H1 (cell line): ENCODE measurements around the gene SUCLG2. TPM values are rescaled to one million over a fixed set of nuclear protein-coding genes. Genes with fewer than 3 reads are reported as not detected.

Source experiments
- CTCF ChIA-PET: fragments of 300-600 bp; sonication (Branson Sonifier 250); formaldehyde crosslinking; loops from one replicate; lab custom pipeline; 2021; ENCODE audit not compliant: partially characterized antibody; lab: Charles Lee
- POLR2A ChIA-PET: fragments of 300-600 bp; sonication (Branson Sonifier 250); formaldehyde crosslinking; loops from one replicate; lab custom pipeline; 2021; ENCODE audit warnings: inconsistent platforms; ENCODE audit not compliant: partially characterized antibody; lab: Charles Lee
- DNase-seq, 2 experiments: peaks; one replicate each; pipeline versions ENCODE4 v3.0.0 to v3.0.0-alpha.2; 2010 to 2022; ENCODE audit warnings: low spot score in 2 of 2, low read depth in 1 of 2, mixed read lengths in 1 of 2
- FAIRE-seq: peaks from 2 replicates; lab custom pipeline; 2011; peaks lifted over from hg19 to GRCh38; lab: Jason Lieb, UNC
- H2AFZ ChIP-seq: 2 replicates; pipeline ENCODE4 v1.8.1; 2012; ENCODE audit warnings: low read length, inconsistent platforms
- H2AK5ac ChIP-seq: 2 replicates; pipeline ENCODE4 v1.6.1; 2013; ENCODE audit warnings: low read depth, low read length
- H2BK120ac ChIP-seq: replicated peaks from 2 replicates; pipeline ENCODE3; 2013; ENCODE audit warnings: low read depth, low read length, inconsistent platforms
- H2BK12ac ChIP-seq: 2 replicates; pipeline ENCODE4 v1.6.1; 2013; ENCODE audit warnings: low read depth, low read length
- H2BK15ac ChIP-seq: 2 replicates; pipeline ENCODE4 v1.6.1; 2013; ENCODE audit warnings: low read length
- H2BK20ac ChIP-seq: 2 replicates; pipeline ENCODE4 v1.6.1; 2013; ENCODE audit warnings: low read length
- H2BK5ac ChIP-seq: 2 replicates; pipeline ENCODE4 v1.6.1; 2013; ENCODE audit warnings: low read depth, low read length
- H3K14ac ChIP-seq: 2 replicates; pipeline ENCODE4 v1.6.1; 2013; ENCODE audit warnings: inconsistent platforms; ENCODE audit not compliant: insufficient read length
- H3K18ac ChIP-seq: 2 replicates; pipeline ENCODE4 v1.6.1; 2013; ENCODE audit warnings: low read length; ENCODE audit errors: extremely low read depth
- H3K23ac ChIP-seq: 2 replicates; pipeline ENCODE4 v1.6.1; 2013; ENCODE audit warnings: inconsistent platforms; ENCODE audit not compliant: insufficient read length
- H3K23me2 ChIP-seq: 2 replicates; pipeline ENCODE4 v1.6.1; 2013; ENCODE audit warnings: low read depth, low read length
- H3K27ac ChIP-seq: 2 replicates; pipeline ENCODE4 v1.6.1; 2011; ENCODE audit warnings: low read depth, low read length, inconsistent platforms
- H3K27me3 ChIP-seq, 4 experiments: replicated peaks in 1 of 4; 1 replicate in 1 of 4; 2 replicates in 3 of 4; pipeline versions ENCODE4 v1.6.1 to v1.8.1; 2011 to 2013; ENCODE audit warnings: low read length in 3 of 4, mild to moderate bottlenecking in 3 of 4, inconsistent platforms in 2 of 4, mixed read lengths in 2 of 4, moderate library complexity in 1 of 4; ENCODE audit not compliant: control insufficient read depth in 3 of 4, insufficient read depth in 3 of 4; ENCODE audit errors: extremely low read depth in 1 of 4
- H3K36me3 ChIP-seq, 4 experiments: 2 replicates each; pipeline versions ENCODE4 v1.6.1 to v1.8.1; 2011 to 2013; ENCODE audit warnings: mild to moderate bottlenecking in 4 of 4, low read length in 3 of 4, moderate library complexity in 2 of 4, control low read depth in 1 of 4, inconsistent platforms in 1 of 4; ENCODE audit not compliant: insufficient read depth in 4 of 4, control insufficient read depth in 2 of 4
- H3K4ac ChIP-seq: replicated peaks from 2 replicates; pipeline ENCODE3; 2013; ENCODE audit warnings: low read length, low read depth, mixed read lengths, inconsistent platforms; ENCODE audit not compliant: insufficient read length
- H3K4me1 ChIP-seq, 4 experiments: replicated peaks in 1 of 4; 1 replicate in 1 of 4; 2 replicates in 3 of 4; pipeline versions ENCODE4 v1.6.1 to v1.8.1; 2011 to 2013; ENCODE audit warnings: low read length in 3 of 4, inconsistent platforms in 2 of 4, mixed read lengths in 1 of 4; ENCODE audit not compliant: insufficient read depth in 4 of 4, control insufficient read depth in 3 of 4
- H3K4me2 ChIP-seq, 2 experiments: 2 replicates each; pipeline versions ENCODE4 v1.6.1 to v1.8.1; 2011 to 2013; ENCODE audit warnings: low read depth in 2 of 2, low read length in 2 of 2, control low read depth in 1 of 2, inconsistent platforms in 1 of 2, mild to moderate bottlenecking in 1 of 2; ENCODE audit not compliant: insufficient read depth in 1 of 2
- H3K4me3 ChIP-seq, 4 experiments: fragments of 200-600, 300-600 bp in 1 of 4; sonication (generic), shearing (Covaris generic), sonication (Bioruptor Twin) in 1 of 4; 2 replicates each; pipeline versions ENCODE4 v1.5.1 to v1.8.1; 2011 to 2016; ENCODE audit warnings: low read length in 4 of 4, low read depth in 3 of 4, control low read depth in 2 of 4, inconsistent platforms in 2 of 4, mild to moderate bottlenecking in 2 of 4, mixed read lengths in 1 of 4, moderate library complexity in 1 of 4; ENCODE audit not compliant: insufficient read depth in 2 of 4; ENCODE audit errors: extremely low read depth in 1 of 4
- H3K56ac ChIP-seq: replicated peaks from 2 replicates; pipeline ENCODE3; 2013; ENCODE audit warnings: low read depth, mild to moderate bottlenecking, mixed read lengths, low read length, inconsistent platforms; ENCODE audit not compliant: insufficient read length
- H3K79me1 ChIP-seq: 2 replicates; pipeline ENCODE4 v1.6.1; 2013; ENCODE audit warnings: low read depth, low read length, control low read depth
- H3K79me2 ChIP-seq, 2 experiments: 2 replicates each; pipeline versions ENCODE4 v1.6.1 to v1.8.1; 2012 to 2013; ENCODE audit warnings: low read length in 2 of 2, mild to moderate bottlenecking in 2 of 2, inconsistent platforms in 1 of 2; ENCODE audit not compliant: insufficient read depth in 2 of 2, control insufficient read depth in 1 of 2
- H3K9ac ChIP-seq, 4 experiments: replicated peaks in 1 of 4; 1 replicate in 1 of 4; 2 replicates in 3 of 4; pipeline versions ENCODE4 v1.6.1 to v1.8.1; 2011 to 2013; ENCODE audit warnings: low read depth in 3 of 4, low read length in 3 of 4, control low read depth in 2 of 4, mild to moderate bottlenecking in 2 of 4, moderate library complexity in 2 of 4, inconsistent platforms in 1 of 4; ENCODE audit errors: extremely low read depth in 1 of 4
- H3K9me3 ChIP-seq, 2 experiments: 2 replicates each; pipeline versions ENCODE4 v1.6.1 to v1.8.1; 2012 to 2013; ENCODE audit warnings: mild to moderate bottlenecking in 2 of 2, moderate library complexity in 2 of 2, control low read depth in 1 of 2, inconsistent platforms in 1 of 2, low read depth in 1 of 2, low read length in 1 of 2, mixed read lengths in 1 of 2; ENCODE audit not compliant: insufficient read depth in 2 of 2
- H4K20me1 ChIP-seq, 2 experiments: replicated peaks in 1 of 2; 2 replicates each; pipeline versions ENCODE3 to v1.8.1; 2011 to 2013; ENCODE audit warnings: inconsistent platforms in 2 of 2, low read length in 2 of 2, mild to moderate bottlenecking in 1 of 2; ENCODE audit not compliant: insufficient read depth in 2 of 2, control insufficient read depth in 1 of 2
- H4K5ac ChIP-seq: 2 replicates; pipeline ENCODE4 v1.6.1; 2013; ENCODE audit warnings: low read length, low read depth, mixed read lengths, inconsistent platforms; ENCODE audit not compliant: insufficient read length
- H4K8ac ChIP-seq: 2 replicates; pipeline ENCODE4 v1.8.0; 2013; ENCODE audit warnings: mild to moderate bottlenecking, moderate library complexity, low read length, inconsistent platforms; ENCODE audit not compliant: insufficient read depth; ENCODE audit errors: extremely low read depth
- H4K91ac ChIP-seq: replicated peaks from 2 replicates; pipeline ENCODE3; 2013; ENCODE audit warnings: low read length, mixed read lengths, inconsistent platforms; ENCODE audit not compliant: insufficient read length
- ASH2L ChIP-seq: fragments of 200-600, 300-600 bp; sonication (generic); IDR thresholded peaks from one replicate; pipeline ENCODE4 v1.7.1; 2017; ENCODE audit warnings: low read length
- BACH1 ChIP-seq: IDR thresholded peaks from 2 replicates; pipeline ENCODE4 v1.6.1; 2012; ENCODE audit warnings: low read length, improper control_type of control experiment
- BRCA1 ChIP-seq: IDR thresholded peaks from 2 replicates; pipeline ENCODE4 v1.6.1; 2012; ENCODE audit warnings: low read depth, low read length, improper control_type of control experiment
- CBX5 ChIP-seq: fragments of 300-800, 300-1000 bp; sonication (generic); IDR thresholded peaks from 2 replicates; pipeline ENCODE4 v1.7.1; 2016; ENCODE audit warnings: antibody characterized with exemption, low read length, low read depth
- CTBP2 ChIP-seq: IDR thresholded peaks from 2 replicates; pipeline ENCODE4 v1.7.0; 2011; ENCODE audit warnings: borderline replicate concordance, mild to moderate bottlenecking, moderate library complexity, mixed read lengths, low read length; ENCODE audit not compliant: insufficient read depth, insufficient read length
- HDAC2 ChIP-seq, 2 experiments: fragments of 300-600 bp in 1 of 2; sonication (generic) in 1 of 2; IDR thresholded peaks; 2 replicates each; pipeline ENCODE4 v1.6.1; 2011 to 2012; ENCODE audit warnings: low read depth in 2 of 2, low read length in 2 of 2, mild to moderate bottlenecking in 2 of 2, moderate library complexity in 2 of 2, borderline replicate concordance in 1 of 2, inconsistent platforms in 1 of 2
- JUN ChIP-seq: IDR thresholded peaks from 2 replicates; pipeline ENCODE4 v1.6.1; 2011; ENCODE audit warnings: low read depth, mild to moderate bottlenecking, improper control_type of control experiment, low read length
- KDM4A ChIP-seq: IDR thresholded peaks from one replicate; pipeline ENCODE4 v1.7.1; 2012; ENCODE audit warnings: low read depth, mild to moderate bottlenecking, moderate library complexity, low read length, inconsistent platforms; ENCODE audit not compliant: severe bottlenecking
- MAFK ChIP-seq: IDR thresholded peaks from 2 replicates; pipeline ENCODE4 v1.6.1; 2012; ENCODE audit warnings: low read depth, mild to moderate bottlenecking, improper control_type of control experiment, low read length
- PHF8 ChIP-seq: fragments of 200-600 bp; sonication (generic); conservative IDR thresholded peaks from 2 replicates; pipeline ENCODE4 v1.7.1; 2012; ENCODE audit warnings: low read depth, mild to moderate bottlenecking, inconsistent platforms, low read length, moderate library complexity
- SUZ12 ChIP-seq: fragments of 200-600 bp; sonication (generic); IDR thresholded peaks from 2 replicates; pipeline ENCODE4 v1.6.1; 2012; ENCODE audit warnings: mild to moderate bottlenecking, inconsistent platforms, low read length, moderate library complexity, mixed read lengths
- TAF7 ChIP-seq: optimal IDR thresholded peaks from 2 replicates; pipeline ENCODE3; 2011; ENCODE audit warnings: low read depth, mild to moderate bottlenecking, inconsistent platforms, low read length, moderate library complexity, borderline replicate concordance
- TBP ChIP-seq: IDR thresholded peaks from 2 replicates; pipeline ENCODE4 v1.6.1; 2011; ENCODE audit warnings: low read depth, low read length, improper control_type of control experiment
- TCF12 ChIP-seq: IDR thresholded peaks from 2 replicates; pipeline ENCODE4 v1.6.1; 2011; ENCODE audit warnings: low read depth, mild to moderate bottlenecking, low read length
- ZNF274 ChIP-seq: IDR thresholded peaks from 2 replicates; pipeline ENCODE4 v1.7.0; 2012; ENCODE audit warnings: low read length, borderline replicate concordance; ENCODE audit errors: extremely low read depth
- WGBS, 2 experiments: shearing (Covaris generic) in 1 of 2; methylation state at CpG; one replicate each; pipeline versions ENCODE4 v1.1.6 to v1.1.7; 2013 to 2015; ENCODE audit warnings: low lambda C conversion rate in 2 of 2, mixed read lengths in 2 of 2, inconsistent platforms in 1 of 2, low coverage in 1 of 2, missing lambda C conversion rate in 1 of 2; ENCODE audit not compliant: insufficient replicate concordance in 2 of 2, insufficient coverage in 1 of 2, insufficient read length in 1 of 2; ENCODE audit errors: extremely low coverage in 1 of 2, missing lambda C conversion rate in 1 of 2; 5-methylcytosine and 5-hydroxymethylcytosine counted together
- polyA plus RNA-seq, 7 experiments: library from polyadenylated mRNA; depleted of rRNA in 3 of 7; stranded (reverse) in 5 of 7; unstranded in 2 of 7; fragments of >200 nt in 5 of 7; fragments of 200-250 nt in 2 of 7; gene quantifications; 1 replicate in 5 of 7; 2 replicates in 1 of 7; 4 replicates in 1 of 7; pipeline versions ENCODE4 v1.2.1 to v1.2.3, GENCODE V29; 2011 to 2013; ENCODE audit warnings: missing spikeins in 2 of 7, mixed read lengths in 2 of 7
- total RNA-seq: library from RNA; stranded (reverse); fragmentation: NEBNext Ultra II Directional; extraction: Animal tissue kit (Norgen Biotek cat#: 25700); gene quantifications from 2 replicates; pipeline ENCODE4 v1.2.1, GENCODE V29; 2021

Gene SUCLG2
- total and polyA plus RNA-seq, 2 of the 8 experiments (the other 6 are each of a cell fraction or from before 2014, with no cell fraction given), result 12.9 to 46.2 TPM

DNA sequence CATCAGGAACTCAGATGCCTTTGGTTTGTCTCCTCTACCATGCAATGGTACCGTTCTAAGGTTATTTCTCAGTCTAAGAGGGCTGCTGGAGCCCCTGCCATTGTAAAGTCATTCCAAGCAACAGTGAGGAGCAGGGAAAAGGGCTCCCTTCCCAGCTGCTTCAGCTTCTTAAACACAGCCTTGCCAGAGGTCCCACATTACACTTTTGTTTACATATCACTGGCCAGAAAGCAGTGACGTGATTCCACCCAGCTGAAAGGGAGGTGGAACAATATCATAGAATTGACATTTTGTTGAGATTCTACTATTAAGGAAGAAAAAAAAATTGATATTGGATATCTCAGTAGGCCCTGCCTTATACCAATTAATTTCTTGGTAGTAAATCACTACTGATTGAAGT lies 194.6 kb downstream of the SUCLG2 start:
- H2BK20ac ChIP-seq, result no peak overlapping the region
- no peak overlapping the region for H3K4me3 ChIP-seq
- ChIA-PET POLR2A (no interaction called here), CTCF (interaction anchor here (0.7 to 2.1 kb wide), 3 partner anchors 22 to 944 kb away, joined by 3 to 5 read pairs (median 3); no protein-coding TSS in a partner anchor)
- H3K56ac ChIP-seq, result no peak overlapping the region
- no peak overlapping the region for H2BK120ac ChIP-seq
- H3K18ac ChIP-seq, result no peak overlapping the region
- no peak overlapping the region for H2BK15ac ChIP-seq
- FAIRE-seq (no peak), DNase-seq (no peak)
- H4K8ac ChIP-seq, result no peak overlapping the region
- no peak overlapping the region for H3K4me2 ChIP-seq
- no peak overlapping the region for H3K9ac ChIP-seq
- H3K79me2 ChIP-seq, result no peaks in the 10 kb centered on the region
- no peak overlapping the region for H2BK12ac ChIP-seq
- no peaks in the 10 kb centered on the region for H4K20me1 ChIP-seq
- H3K23ac ChIP-seq, result no peak overlapping the region
- H2AFZ ChIP-seq, result no peak overlapping the region
- no peaks in the 10 kb centered on the region for H3K36me3 ChIP-seq
- no peaks in the 10 kb centered on the region for H3K9me3 ChIP-seq
- H3K14ac ChIP-seq, result no peak overlapping the region
- H3K4ac ChIP-seq, result no peak overlapping the region
- peaks cover 0 to under 1% (median 0%) of the 10 kb centered on the region in 4 experiments; a peak in 1 of 7 replicates for H3K27me3 ChIP-seq
- no peak overlapping the region for H2BK5ac ChIP-seq
- H3K23me2 ChIP-seq, result no peaks in the 10 kb centered on the region
- H4K91ac ChIP-seq, result no peak overlapping the region
- no peak overlapping the region for H2AK5ac ChIP-seq
- H4K5ac ChIP-seq, result no peak overlapping the region
- no peaks in the 10 kb centered on the region for H3K79me1 ChIP-seq
- H3K27ac ChIP-seq, result no peak overlapping the region
- H3K4me1 ChIP-seq, result no peaks in the 10 kb centered on the region
- 95% methylated on average over 2 of the region's 2 CpGs; no CpG with 5 or more reads in 1 of the 2 experiments for WGBS, 2 experiments
- no peak for TF ChIP-seq ASH2L
- TF ChIP-seq KDM4A, result no peak
- TF ChIP-seq HDAC2 (IDR thresholded peaks at IDR 0.05; ENCODE audit: borderline replicate concordance in 1 of 2, low read depth in 2 of 2, low read length in 2 of 2), result no peak
- no peak for TF ChIP-seq BRCA1
- no peak for TF ChIP-seq PHF8
- TF ChIP-seq MAFK, result no peak
- TF ChIP-seq TCF12, result no peak
- TF ChIP-seq CBX5, result no peak
- no peak for TF ChIP-seq SUZ12
- TF ChIP-seq TAF7, result no peak
- TF ChIP-seq BACH1, result no peak
- TF ChIP-seq CTBP2, result no peak
- no peak for TF ChIP-seq ZNF274
- TF ChIP-seq TBP, result no peak
- no peak for TF ChIP-seq JUN
